ENCODE data around the gene MCRS1. TPM values are rescaled to one million over a fixed set of nuclear protein-coding genes. Genes with fewer than 3 reads are reported as not detected.
"Not testable (repeated sequence)": the region's sequence is repeated elsewhere in the genome, so short reads cannot be mapped to it uniquely, and the experiment has no call there.

The MCRS1 gene
- total RNA-seq, result 10 to 100 TPM; 38.5 to 53.8 (median 41.5) TPM

- DNase-seq (ENCODE audit: low spot score in 2 of 2), result peak; percentile 89 to 97
- TF ChIP-seq CTCF (IDR thresholded peaks at IDR 0.05), result no peak
- no peak for TF ChIP-seq POLR2A (IDR thresholded peaks at IDR 0.05)
- WGBS, 2 donors, result 0 to 1% methylated on average over 53 to 54 of the region's 54 CpGs
- H3K4me3 ChIP-seq (ENCODE audit: low read depth, poor library complexity, severe bottlenecking), result peak within 1 kb of the TSS; percentile 78
- intact Hi-C loops (cut with DNase I; ENCODE audit: low total_unique reads), result no loop called here
Measured at GRCh38 chr12:49567611-49568441, at the start of gene MCRS1. TSS of gene MCRS1 (minus strand) at chr12:49568142. CDS start at chr12:49566731, 1,411 bp downstream.

- 74% methylated on average over 5 of the region's 5 CpGs for WGBS, 2 donors
- no peak for DNase-seq (ENCODE audit: low spot score in 2 of 2)
- intact Hi-C loops (cut with DNase I; ENCODE audit: low total_unique reads), result no loop called here
- TF ChIP-seq POLR2A (IDR thresholded peaks at IDR 0.05), result no peak
- TF ChIP-seq CTCF (IDR thresholded peaks at IDR 0.05), result no peak
- H3K4me3 ChIP-seq (ENCODE audit: low read depth, poor library complexity, severe bottlenecking), result no peak overlapping the region
Measured at GRCh38 chr12:49616533-49617219, 48.7 kb upstream of the MCRS1 start.

DNA sequence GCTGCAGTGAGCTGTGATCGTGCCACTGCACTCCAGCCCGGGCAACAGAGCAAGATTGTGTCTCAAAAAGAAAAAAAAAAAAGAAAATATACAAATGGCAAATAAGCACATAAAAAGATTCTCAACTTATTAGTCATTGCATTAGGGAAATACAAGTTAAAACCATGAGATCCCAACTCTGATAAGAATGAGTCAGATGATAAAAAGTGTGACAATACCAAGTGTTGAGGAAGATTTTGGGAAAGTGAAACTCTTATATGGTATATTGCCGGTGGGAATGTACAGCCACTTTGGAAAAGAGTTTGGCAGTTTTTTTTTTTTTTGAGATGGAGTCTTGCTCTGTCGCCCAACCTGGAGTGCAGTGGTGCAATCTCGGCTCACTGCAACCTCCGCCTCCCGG lies 47.8 kb upstream of the MCRS1 start:
- DNase-seq (ENCODE audit: low spot score in 2 of 2), result no peak
- TF ChIP-seq POLR2A (IDR thresholded peaks at IDR 0.05), result no peak
- no peak for TF ChIP-seq CTCF (IDR thresholded peaks at IDR 0.05)
- WGBS, 2 donors, result 80 to 93% methylated on average over 7 of the region's 7 CpGs
- no peak overlapping the region for H3K4me3 ChIP-seq (ENCODE audit: low read depth, poor library complexity, severe bottlenecking)
- intact Hi-C loops (cut with DNase I; ENCODE audit: low total_unique reads), result no loop called here

- no peak for TF ChIP-seq CTCF (IDR thresholded peaks at IDR 0.05)
- no peak for TF ChIP-seq POLR2A (IDR thresholded peaks at IDR 0.05)
- DNase-seq (ENCODE audit: low spot score in 2 of 2), result no peak
- intact Hi-C loops (cut with DNase I; ENCODE audit: low total_unique reads), result no loop called here
- H3K4me3 ChIP-seq (ENCODE audit: low read depth, poor library complexity, severe bottlenecking), result no peak overlapping the region
Measured at GRCh38 chr12:49612210-49612609, 44.3 kb upstream of the MCRS1 start.

DNA sequence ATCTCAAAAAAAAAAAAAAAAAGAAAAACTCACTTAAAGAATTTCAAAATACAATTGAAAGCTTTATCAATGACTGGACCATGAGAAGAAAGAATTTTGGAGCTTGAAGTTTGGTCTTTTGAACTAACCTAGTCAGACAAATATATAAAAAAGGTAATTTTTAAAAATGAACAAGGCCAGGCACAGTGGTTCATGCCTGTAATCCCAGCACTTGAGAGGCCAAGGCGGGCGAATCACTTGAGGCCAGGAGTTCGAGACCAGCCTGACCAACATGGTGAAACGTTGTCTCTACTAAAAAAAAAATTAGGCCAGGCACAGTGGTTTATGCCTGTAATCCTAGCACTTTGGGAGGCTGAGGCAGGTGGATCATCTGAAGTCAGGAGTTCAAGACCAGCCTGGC lies 42.8 kb upstream of the MCRS1 start:
- H3K4me3 ChIP-seq (ENCODE audit: low read depth, poor library complexity, severe bottlenecking); intact Hi-C loops (cut with DNase I; ENCODE audit: low total_unique reads); DNase-seq (ENCODE audit: low spot score in 2 of 2): not testable (repeated sequence)
- 95 to 97% methylated on average over 4 of the region's 4 CpGs for WGBS, 2 donors

- 53 to 73% methylated on average over 1 of the region's 1 CpG for WGBS, 2 donors
- no peak for DNase-seq (ENCODE audit: low spot score in 2 of 2)
- intact Hi-C loops (cut with DNase I; ENCODE audit: low total_unique reads), result no loop called here
Measured at GRCh38 chr12:49609875-49610154, 41.9 kb upstream of the MCRS1 start.

More at GRCh38 chr12:49609875-49610154, 41.9 kb upstream of the MCRS1 start:
- TF ChIP-seq POLR2A (IDR thresholded peaks at IDR 0.05) (no peak), CTCF (IDR thresholded peaks at IDR 0.05) (no peak)
- no peak overlapping the region for H3K4me3 ChIP-seq (ENCODE audit: low read depth, poor library complexity, severe bottlenecking)
